Neural cell (in vitro differentiated cells): Measurements from ENCODE around the gene ALPI.

Experiments
- EP300 ChIP-seq: fragments of 450-650 bp; conservative IDR thresholded peaks from 2 replicates; pipeline ENCODE4 v1.6.1; 2014; ENCODE audit warnings: antibody characterized with exemption, mild to moderate bottlenecking, moderate library complexity; ENCODE audit not compliant: poor library complexity, severe bottlenecking
- EZH2 ChIP-seq: fragments of 200-600, 300-800 bp; shearing (Covaris generic), sonication (generic); IDR thresholded peaks from 2 replicates; pipeline ENCODE4 v1.6.1; 2014; ENCODE audit warnings: antibody characterized with exemption, low read length, borderline replicate concordance, mild to moderate bottlenecking; ENCODE audit not compliant: insufficient read depth, poor library complexity, severe bottlenecking
- SMC3 ChIP-seq: fragments of 450-650 bp; conservative IDR thresholded peaks from 2 replicates; pipeline ENCODE4 v1.6.1; 2014; ENCODE audit warnings: antibody characterized with exemption, mild to moderate bottlenecking, moderate library complexity; ENCODE audit not compliant: poor library complexity
- TAF1 ChIP-seq: IDR thresholded peaks from 2 replicates; pipeline ENCODE4 v1.6.1; 2012; ENCODE audit warnings: low read depth
- TF ChIP-seq, protein P1 (sequence below): fragments of 450-650 bp; IDR thresholded peaks from 2 replicates; pipeline ENCODE4 v1.5.1; 2014; ENCODE audit warnings: antibody characterized with exemption, mild to moderate bottlenecking, moderate library complexity; ENCODE audit not compliant: poor library complexity, severe bottlenecking
- TF ChIP-seq, protein P2 (sequence below): IDR thresholded peaks from 2 replicates; pipeline ENCODE4 v1.6.1; 2012; ENCODE audit warnings: borderline replicate concordance

DNA sequence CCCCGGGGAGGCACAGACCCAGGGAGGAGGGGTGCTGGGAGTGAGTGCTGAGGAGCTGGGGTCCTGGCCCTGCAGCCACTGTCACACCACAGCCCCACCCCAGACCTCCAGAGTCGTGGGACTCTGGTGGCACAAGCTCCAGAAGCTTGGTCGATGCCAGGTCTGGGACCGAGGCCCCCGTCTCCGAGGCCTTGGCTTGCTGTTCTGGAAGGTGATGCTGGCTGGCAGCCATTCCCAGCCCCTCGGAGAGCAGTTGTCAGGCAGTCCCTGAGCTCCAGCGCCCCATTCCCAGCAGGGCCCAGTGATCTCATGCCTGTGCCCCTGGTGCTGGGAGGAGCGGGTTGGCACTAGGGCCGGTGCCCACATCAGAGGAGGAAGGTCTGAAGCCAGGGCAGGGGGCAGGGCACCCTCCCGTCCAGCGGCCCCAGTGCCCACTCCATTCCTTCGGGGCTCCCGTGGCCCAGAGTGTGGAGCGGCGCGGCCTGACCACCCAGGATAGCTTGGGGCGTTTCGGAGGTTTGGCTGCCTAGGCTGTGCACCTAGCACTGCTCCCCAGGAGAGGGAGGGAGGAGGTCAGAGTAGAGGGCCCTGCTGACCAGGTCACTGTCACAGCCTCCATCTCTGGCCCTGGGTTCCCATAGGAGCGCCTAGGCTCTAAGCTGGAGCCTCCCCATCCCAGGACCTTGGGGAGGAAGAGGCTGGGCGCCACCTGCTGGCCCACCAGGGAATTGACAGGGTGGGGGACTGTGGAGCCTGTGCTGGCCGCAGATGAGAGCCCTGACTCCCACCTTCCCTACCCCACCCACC is 16.8 kb upstream of the ALPI start:
- TF ChIP-seq, protein P1, sequence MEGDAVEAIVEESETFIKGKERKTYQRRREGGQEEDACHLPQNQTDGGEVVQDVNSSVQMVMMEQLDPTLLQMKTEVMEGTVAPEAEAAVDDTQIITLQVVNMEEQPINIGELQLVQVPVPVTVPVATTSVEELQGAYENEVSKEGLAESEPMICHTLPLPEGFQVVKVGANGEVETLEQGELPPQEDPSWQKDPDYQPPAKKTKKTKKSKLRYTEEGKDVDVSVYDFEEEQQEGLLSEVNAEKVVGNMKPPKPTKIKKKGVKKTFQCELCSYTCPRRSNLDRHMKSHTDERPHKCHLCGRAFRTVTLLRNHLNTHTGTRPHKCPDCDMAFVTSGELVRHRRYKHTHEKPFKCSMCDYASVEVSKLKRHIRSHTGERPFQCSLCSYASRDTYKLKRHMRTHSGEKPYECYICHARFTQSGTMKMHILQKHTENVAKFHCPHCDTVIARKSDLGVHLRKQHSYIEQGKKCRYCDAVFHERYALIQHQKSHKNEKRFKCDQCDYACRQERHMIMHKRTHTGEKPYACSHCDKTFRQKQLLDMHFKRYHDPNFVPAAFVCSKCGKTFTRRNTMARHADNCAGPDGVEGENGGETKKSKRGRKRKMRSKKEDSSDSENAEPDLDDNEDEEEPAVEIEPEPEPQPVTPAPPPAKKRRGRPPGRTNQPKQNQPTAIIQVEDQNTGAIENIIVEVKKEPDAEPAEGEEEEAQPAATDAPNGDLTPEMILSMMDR: peak; percentile 63
- TF ChIP-seq EP300 (no peak), EZH2 (no peak), SMC3 (peak; percentile 66), TAF1 (no peak)
- TF ChIP-seq, protein P2, sequence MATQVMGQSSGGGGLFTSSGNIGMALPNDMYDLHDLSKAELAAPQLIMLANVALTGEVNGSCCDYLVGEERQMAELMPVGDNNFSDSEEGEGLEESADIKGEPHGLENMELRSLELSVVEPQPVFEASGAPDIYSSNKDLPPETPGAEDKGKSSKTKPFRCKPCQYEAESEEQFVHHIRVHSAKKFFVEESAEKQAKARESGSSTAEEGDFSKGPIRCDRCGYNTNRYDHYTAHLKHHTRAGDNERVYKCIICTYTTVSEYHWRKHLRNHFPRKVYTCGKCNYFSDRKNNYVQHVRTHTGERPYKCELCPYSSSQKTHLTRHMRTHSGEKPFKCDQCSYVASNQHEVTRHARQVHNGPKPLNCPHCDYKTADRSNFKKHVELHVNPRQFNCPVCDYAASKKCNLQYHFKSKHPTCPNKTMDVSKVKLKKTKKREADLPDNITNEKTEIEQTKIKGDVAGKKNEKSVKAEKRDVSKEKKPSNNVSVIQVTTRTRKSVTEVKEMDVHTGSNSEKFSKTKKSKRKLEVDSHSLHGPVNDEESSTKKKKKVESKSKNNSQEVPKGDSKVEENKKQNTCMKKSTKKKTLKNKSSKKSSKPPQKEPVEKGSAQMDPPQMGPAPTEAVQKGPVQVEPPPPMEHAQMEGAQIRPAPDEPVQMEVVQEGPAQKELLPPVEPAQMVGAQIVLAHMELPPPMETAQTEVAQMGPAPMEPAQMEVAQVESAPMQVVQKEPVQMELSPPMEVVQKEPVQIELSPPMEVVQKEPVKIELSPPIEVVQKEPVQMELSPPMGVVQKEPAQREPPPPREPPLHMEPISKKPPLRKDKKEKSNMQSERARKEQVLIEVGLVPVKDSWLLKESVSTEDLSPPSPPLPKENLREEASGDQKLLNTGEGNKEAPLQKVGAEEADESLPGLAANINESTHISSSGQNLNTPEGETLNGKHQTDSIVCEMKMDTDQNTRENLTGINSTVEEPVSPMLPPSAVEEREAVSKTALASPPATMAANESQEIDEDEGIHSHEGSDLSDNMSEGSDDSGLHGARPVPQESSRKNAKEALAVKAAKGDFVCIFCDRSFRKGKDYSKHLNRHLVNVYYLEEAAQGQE: no peak
